GM12878 (cell line): Measurements from ENCODE around the gene RIMS3. TPM values are rescaled to one million over a fixed set of nuclear protein-coding genes. Genes with fewer than 3 reads are reported as not detected.
A peak's percentile ranks its signal among the peaks of the same experiment; 100 is the strongest.

Experiments
- ATAC-seq: fragments of 200-7000 bp; cut with Tn5 transposase; 3 replicates; pipeline ENCODE4 v1.9.1; 2020; ENCODE audit warnings: mild to moderate bottlenecking, moderate library complexity
- BruUV-seq: library from RNA; stranded (reverse); fragments of 400-500 nt; replicated peaks from 2 replicates; lab custom pipeline; 2021; lab: Mats Ljungman, UMichigan
- CTCF ChIA-PET: fragments of 300-600 bp; sonication (Branson Sonifier 250); formaldehyde crosslinking; extraction: SDS; loops from one replicate; lab custom pipeline; 2021; ENCODE audit warnings: inconsistent platforms; lab: Yijun Ruan, JAX
- POLR2A ChIA-PET: fragments of 350-600 bp; formaldehyde crosslinking; extraction: SDS; loops from one replicate; lab custom pipeline; 2021; ENCODE audit warnings: inconsistent platforms; lab: Charles Lee
- RAD21 ChIA-PET: fragments of 300-600 bp; sonication (Branson Sonifier 250); formaldehyde crosslinking; loops from one replicate; lab custom pipeline; 2023; ENCODE audit warnings: antibody characterized with exemption; ENCODE audit not compliant: unreplicated experiment; lab: Charles Lee
- SMC1A ChIA-PET: fragments of 300-600 bp; sonication (Branson Sonifier 250); formaldehyde crosslinking; loops from one replicate; lab custom pipeline; 2023; ENCODE audit not compliant: unreplicated experiment, uncharacterized antibody; lab: Charles Lee
- DNase-seq: peaks from one replicate; pipeline ENCODE4 v3.0.0-alpha.2; 2011; ENCODE audit warnings: low read depth, low spot score
- FAIRE-seq: peaks from 3 replicates; lab custom pipeline; 2011; peaks lifted over from hg19 to GRCh38; lab: Jason Lieb, UNC
- H2AFZ ChIP-seq: 2 replicates; pipeline ENCODE4 v1.6.0; 2011; ENCODE audit warnings: low read depth, low read length, control low read depth; ENCODE audit not compliant: control insufficient read depth
- H3K27ac ChIP-seq: 2 replicates; pipeline ENCODE4 v1.5.1; 2011; ENCODE audit warnings: control low read depth; ENCODE audit not compliant: control insufficient read depth, insufficient read depth
- H3K27me3 ChIP-seq, 2 experiments: replicated peaks in 1 of 2; 2 replicates each; pipeline versions ENCODE4 v1.6.0 to v1.6.1; 2011; ENCODE audit warnings: low read length in 1 of 2; ENCODE audit not compliant: control insufficient read depth in 2 of 2, insufficient read depth in 2 of 2
- H3K36me3 ChIP-seq, 2 experiments: 2 replicates each; pipeline ENCODE4 v1.5.1; 2011; ENCODE audit warnings: low read length in 1 of 2; ENCODE audit not compliant: control insufficient read depth in 2 of 2, insufficient read depth in 2 of 2
- H3K4me1 ChIP-seq: 2 replicates; pipeline ENCODE4 v1.6.1; 2011; ENCODE audit warnings: mild to moderate bottlenecking, low read length, moderate library complexity, mixed read lengths; ENCODE audit not compliant: control insufficient read depth, insufficient read depth
- H3K4me2 ChIP-seq: 2 replicates; pipeline ENCODE4 v1.6.0; 2011; ENCODE audit warnings: control low read depth; ENCODE audit not compliant: control insufficient read depth, insufficient read depth
- H3K4me3 ChIP-seq: fragments of 200-600 bp; sonication (generic); 2 replicates; pipeline ENCODE4 v1.5.1; 2016
- H3K79me2 ChIP-seq: 2 replicates; pipeline ENCODE4 v1.6.0; 2011; ENCODE audit warnings: low read length; ENCODE audit not compliant: control insufficient read depth, insufficient read depth
- H3K9ac ChIP-seq: 2 replicates; pipeline ENCODE4 v1.8.0; 2011; ENCODE audit warnings: low read length, control low read depth, mixed read lengths; ENCODE audit not compliant: control insufficient read depth, insufficient read depth
- H3K9me3 ChIP-seq: replicated peaks from 3 replicates; pipeline ENCODE4 v1.5.1; 2011; ENCODE audit warnings: mild to moderate bottlenecking, low read length; ENCODE audit not compliant: control insufficient read depth, insufficient read depth
- H4K20me1 ChIP-seq: 2 replicates; pipeline ENCODE4 v1.6.0; 2011; ENCODE audit not compliant: control insufficient read depth, insufficient read depth
- FOS ChIP-seq: IDR thresholded peaks from 3 replicates; pipeline ENCODE4 v1.6.1; 2011; ENCODE audit warnings: borderline replicate concordance; ENCODE audit not compliant: insufficient read length; ENCODE audit errors: extremely low read depth
- PKNOX1 ChIP-seq: fragments of 450-650 bp; IDR thresholded peaks from 2 replicates; pipeline ENCODE4 v1.6.1; 2016; ENCODE audit warnings: mild to moderate bottlenecking
- RELA ChIP-seq: fragments of 450-650 bp; IDR thresholded peaks from 2 replicates; pipeline ENCODE4 v1.8.0; 2014; ENCODE audit warnings: borderline replicate concordance; ENCODE audit not compliant: partially characterized antibody
- SREBF2 ChIP-seq: IDR thresholded peaks from 2 replicates; pipeline ENCODE4 v1.6.1; 2012; ENCODE audit warnings: mild to moderate bottlenecking, low read length
- SUPT20H ChIP-seq: IDR thresholded peaks from 2 replicates; pipeline ENCODE4 v1.6.1; 2011; ENCODE audit warnings: low read depth, mild to moderate bottlenecking, low read length, moderate library complexity, borderline replicate concordance; ENCODE audit not compliant: control insufficient read depth
- in situ Hi-C: fragments of 300-500 bp; cut with MboI; formaldehyde crosslinking; loops from 9 replicates; pipeline ENCODE4 v1.14.3; 2018; ENCODE audit warnings: mixed read lengths
- intact Hi-C: fragments of 100-400 bp; cut with micrococcal nuclease; formaldehyde crosslinking; loops from one replicate; pipeline ENCODE4 v1.14.2; 2022; ENCODE audit not compliant: unreplicated experiment
- polyA plus RNA-seq, 11 experiments: library from polyadenylated mRNA; depleted of rRNA in 4 of 11; unstranded in 6 of 11; stranded (reverse) in 5 of 11; fragments of >200 nt; fragmentation: Nextera tagmentation in 4 of 11; fragmentation: Illumina TruSeq in 1 of 11; extraction: Ambion mirVana in 4 of 11; extraction: Trizol in 1 of 11; gene quantifications; 1 replicate in 1 of 11; 2 replicates in 10 of 11; pipeline versions ENCODE4 v1.2.1 to v1.2.3, GENCODE V29; 2011 to 2016; ENCODE audit warnings: inconsistent platforms in 2 of 11, missing spikeins in 2 of 11, low read depth in 1 of 11
- total RNA-seq, 4 experiments: library from RNA; depleted of rRNA in 3 of 4; stranded (reverse); fragments of >200 nt in 3 of 4; fragmentation: Illumina TruSeq in 1 of 4; extraction: Trizol in 1 of 4; gene quantifications; 2 replicates each; pipeline versions ENCODE4 v1.2.1 to v1.2.3, GENCODE V29; 2013 to 2021
- TF ChIP-seq, protein P1 (sequence below): fragments of 450-650 bp; IDR thresholded peaks from 2 replicates; pipeline ENCODE4 v1.6.1; 2017; ENCODE audit warnings: mild to moderate bottlenecking

Gene RIMS3
- total and polyA plus RNA-seq, 10 of the 15 experiments (the other 5 are each of a cell fraction or from before 2014, with no cell fraction given) = 0.02 to 4.7 (median 0.39) TPM

GRCh38 chr1:40633523-40633922, 32.0 kb downstream of the RIMS3 start:
- Histone ChIP-seq H3K4me2 (no peak overlapping the region), H3K27me3 (no peaks in the 10 kb centered on the region), H3K9ac (no peak overlapping the region), H4K20me1 (no peaks in the 10 kb centered on the region), H3K9me3 (no peaks in the 10 kb centered on the region; the same call in 2 of the 3 replicates), H3K36me3 (no peaks in the 10 kb centered on the region), H3K4me3 (no peak overlapping the region), H3K4me1 (peaks cover 10% of the 10 kb centered on the region), H3K79me2 (no peaks in the 10 kb centered on the region), H2AFZ (no peak overlapping the region; the same call in 1 of the 2 replicates), H3K27ac (no peak overlapping the region)
- no peak for DNase-seq
- CTCF ChIA-PET = interaction anchor here (0.8 to 2.0 kb wide), 5 partner anchors 19 to 100 kb away, joined by 3 to 5 read pairs (median 4); no protein-coding TSS in a partner anchor
- BruUV-seq = no TSS peak
- ATAC-seq = no peak
- TF ChIP-seq, protein P1, sequence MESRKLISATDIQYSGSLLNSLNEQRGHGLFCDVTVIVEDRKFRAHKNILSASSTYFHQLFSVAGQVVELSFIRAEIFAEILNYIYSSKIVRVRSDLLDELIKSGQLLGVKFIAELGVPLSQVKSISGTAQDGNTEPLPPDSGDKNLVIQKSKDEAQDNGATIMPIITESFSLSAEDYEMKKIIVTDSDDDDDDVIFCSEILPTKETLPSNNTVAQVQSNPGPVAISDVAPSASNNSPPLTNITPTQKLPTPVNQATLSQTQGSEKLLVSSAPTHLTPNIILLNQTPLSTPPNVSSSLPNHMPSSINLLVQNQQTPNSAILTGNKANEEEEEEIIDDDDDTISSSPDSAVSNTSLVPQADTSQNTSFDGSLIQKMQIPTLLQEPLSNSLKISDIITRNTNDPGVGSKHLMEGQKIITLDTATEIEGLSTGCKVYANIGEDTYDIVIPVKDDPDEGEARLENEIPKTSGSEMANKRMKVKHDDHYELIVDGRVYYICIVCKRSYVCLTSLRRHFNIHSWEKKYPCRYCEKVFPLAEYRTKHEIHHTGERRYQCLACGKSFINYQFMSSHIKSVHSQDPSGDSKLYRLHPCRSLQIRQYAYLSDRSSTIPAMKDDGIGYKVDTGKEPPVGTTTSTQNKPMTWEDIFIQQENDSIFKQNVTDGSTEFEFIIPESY = no peak
- TF ChIP-seq SREBF2 = no peak
- TF ChIP-seq FOS = no peak
- peak; percentile 51; the same call in 1 of the 2 replicates for TF ChIP-seq PKNOX1
- TF ChIP-seq SUPT20H = no peak
- TF ChIP-seq RELA = no peak
- no peak for FAIRE-seq
- SMC1A ChIA-PET = interaction anchor here (0.9 to 1.0 kb wide), 2 partner anchors 8 to 215 kb away, joined by 3 read pairs; no protein-coding TSS in a partner anchor
- RAD21 ChIA-PET = interaction anchor here (0.9 kb wide), 1 partner anchor 13 kb away, joined by 3 read pairs; no protein-coding TSS in a partner anchor
- intact Hi-C loops (no loop called here), in situ Hi-C loops (no loop called here)
- POLR2A ChIA-PET = no interaction called here
